WTC11 (cell line): ENCODE results near the gene TOR1AIP2.

Experiments
- GABPB1 ChIP-seq: sonication (generic); formaldehyde crosslinking; IDR thresholded peaks from 2 replicates; pipeline ENCODE4 v1.8.1; 2023; ENCODE audit warnings: mild to moderate bottlenecking, missing genetic modification reagents
- NFE2L1 ChIP-seq: sonication (generic); formaldehyde crosslinking; IDR thresholded peaks from 2 replicates; pipeline ENCODE4 v1.8.1; 2023; ENCODE audit warnings: missing genetic modification reagents

GRCh38 chr1:179794146-179794545, 83.5 kb downstream of the TOR1AIP2 start:
- TF ChIP-seq GABPB1 (CRISPR knock-in tag) (no peak), NFE2L1 (no peak)
